Heart left ventricle (tissue), 16 donors: ENCODE results near the gene ZNF804B. TPM values are rescaled to one million over a fixed set of nuclear protein-coding genes. Genes with fewer than 3 reads are reported as not detected.

ENCODE experiments used
- ATAC-seq, 4 donors: fragments of 200-7000 bp; cut with Tn5 transposase; one replicate each; pipeline ENCODE4 v1.9.1; 2020 to 2022; ENCODE audit warnings: moderate library complexity in 4 of 4, mild to moderate bottlenecking in 3 of 4, moderate number of reproducible peaks in 1 of 4
- DNase-seq, 5 donors: peaks; one replicate each; pipeline ENCODE4 v3.0.0-alpha.2; 2020
- H3K27ac ChIP-seq, 12 donors: fragments of 200-600 bp; sonication (generic) in 4 of 12; one replicate each; pipeline versions ENCODE4 v1.5.0 to v1.8.0; 2016 to 2022; ENCODE audit warnings: mild to moderate bottlenecking in 2 of 12
- H3K27me3 ChIP-seq, 9 donors: fragments of 200-600 bp; sonication (generic) in 2 of 9; one replicate each; pipeline versions ENCODE4 v1.5.1 to v1.8.0; 2016 to 2022; ENCODE audit warnings: mild to moderate bottlenecking in 3 of 9
- H3K36me3 ChIP-seq, 9 donors: fragments of 200-600 bp; sonication (generic) in 2 of 9; one replicate each; pipeline versions ENCODE4 v1.5.0 to v1.8.0; 2018 to 2022; ENCODE audit warnings: mild to moderate bottlenecking in 2 of 9
- H3K4me1 ChIP-seq, 12 donors: fragments of 200-600 bp; sonication (generic) in 4 of 12; one replicate each; pipeline versions ENCODE4 v1.5.0 to v1.8.0; 2016 to 2022; ENCODE audit warnings: mild to moderate bottlenecking in 3 of 12
- H3K4me3 ChIP-seq, 12 donors: fragments of 200-600 bp; sonication (generic) in 4 of 12; one replicate each; pipeline versions ENCODE4 v1.5.0 to v1.8.0; 2017 to 2022; ENCODE audit warnings: mild to moderate bottlenecking in 9 of 12, moderate library complexity in 4 of 12
- H3K9me3 ChIP-seq, 12 donors: fragments of 200-600 bp; sonication (generic) in 4 of 12; one replicate each; pipeline versions ENCODE4 v1.5.0 to v1.8.0; 2016 to 2022; ENCODE audit warnings: mild to moderate bottlenecking in 1 of 12
- POLR2A ChIP-seq, 2 donors: fragments of 450-650 bp; IDR thresholded peaks; one replicate each; pipeline ENCODE4 v1.6.1; 2017; ENCODE audit warnings: antibody characterized with exemption in 2 of 2, mild to moderate bottlenecking in 2 of 2, moderate library complexity in 2 of 2
- WGBS, 4 donors: extraction: QIAGEN DNeasy Blood & Tissue Kit in 2 of 4; methylation state at CpG; one replicate each; pipeline versions ENCODE4 v1.1.5 to v1.1.7; 2013 to 2018; 5-methylcytosine and 5-hydroxymethylcytosine counted together
- intact Hi-C, 10 donors: fragments of 100-400 bp; cut with DNase I; formaldehyde crosslinking; loops; one replicate each; pipeline versions ENCODE4 v1.11.1 to v1.14.2; 2022
- polyA plus RNA-seq, 2 donors: library from polyadenylated mRNA; stranded (reverse); fragments of 200-250 nt; gene quantifications; one replicate each; pipeline ENCODE4 v1.2.3, GENCODE V29; 2013
- total RNA-seq, 9 donors: library from RNA; depleted of rRNA in 2 of 9; stranded (reverse); fragments of >200 nt in 2 of 9; fragmentation: NEBNext Ultra II Directional in 3 of 9; extraction: Animal tissue kit (Norgen Biotek cat#: 25700) in 3 of 9; gene quantifications; one replicate each; pipeline versions ENCODE4 v1.1.0 to v1.2.4, GENCODE V29; 2016 to 2023
- TF ChIP-seq, protein P1 (sequence below), 12 donors: fragments of 200-600 bp; sonication (generic) in 4 of 12; IDR thresholded peaks; one replicate each; pipeline versions ENCODE4 v1.5.0 to v1.8.0; 2018 to 2022; ENCODE audit warnings: antibody characterized with exemption in 12 of 12, mild to moderate bottlenecking in 5 of 12
- donor health status: ischemic (EF 13 %, LVEDD 7.1; RV severe dilation, severe dysfunction).
- donor health status: healthy with polysubstance abuse.
- donor health status: DM: no; HTN: yes; CAD: no.
- donor health status: DM: no; HTN: no; CAD: no.
- donor health status: ischemic (EF 25% LVEDD 6.9; RV normal size, moderate dysfunction).
- donor health status: ischemic (EF 25% LVEDD 5.7; RV mildly dilated, moderate dysfunction).
- donor health status: healthy.
- donor health status: DM: yes; HTN: yes; CAD: no.
- donor health status: ischemic (EF 35%, LVEDD 5.7; RV mildly dilated, moderate dysfunction).
- donor health status: nonischemic (EF 11% LVEDD 7.7; RV severe dilation, severe dysfunction).
- donor health status: DM: yes; HTN: yes; CAD: no.
- donor health status: PGD.
- donor health status: ischemic (EF 29% LVEDD 5.4; RV normal size, mild dysfunction).
- donor health status: nonischemic (EF 23%, LVEDD 6.1; RV moderate dilation, normal function).

The ZNF804B gene
- total and polyA plus RNA-seq, 11 donors, result not detected

DNA sequence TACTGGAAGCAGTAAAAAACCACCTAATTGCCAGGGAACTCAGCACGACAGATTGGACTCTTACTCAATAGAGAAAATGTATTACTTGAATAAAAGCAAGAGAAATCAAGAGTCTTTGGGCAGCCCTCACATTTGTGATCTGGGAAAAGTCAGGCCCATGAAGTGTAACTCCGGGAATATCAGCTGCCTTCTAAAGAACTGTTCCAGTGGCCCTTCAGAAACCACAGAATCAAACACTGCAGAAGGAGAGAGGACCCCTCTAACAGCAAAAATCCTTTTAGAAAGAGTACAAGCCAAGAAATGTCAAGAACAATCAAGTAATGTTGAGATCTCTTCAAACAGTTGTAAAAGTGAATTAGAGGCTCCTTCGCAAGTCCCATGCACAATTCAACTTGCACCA lies 576.0 kb downstream of the ZNF804B start:
- no peaks in the 10 kb centered on the region for H3K4me1 ChIP-seq
- intact Hi-C loops, result no loop called here
- H3K36me3 ChIP-seq, result no peaks in the 10 kb centered on the region
- no peaks in the 10 kb centered on the region for H3K27me3 ChIP-seq
- DNase-seq (no peak), ATAC-seq (no peak)
- H3K27ac ChIP-seq, result no peak overlapping the region
- 75 to 85% (median 78%) methylated on average over 3 of the region's 3 CpGs for WGBS, 4 donors
- no peak overlapping the region for H3K4me3 ChIP-seq
- TF ChIP-seq, protein P1, sequence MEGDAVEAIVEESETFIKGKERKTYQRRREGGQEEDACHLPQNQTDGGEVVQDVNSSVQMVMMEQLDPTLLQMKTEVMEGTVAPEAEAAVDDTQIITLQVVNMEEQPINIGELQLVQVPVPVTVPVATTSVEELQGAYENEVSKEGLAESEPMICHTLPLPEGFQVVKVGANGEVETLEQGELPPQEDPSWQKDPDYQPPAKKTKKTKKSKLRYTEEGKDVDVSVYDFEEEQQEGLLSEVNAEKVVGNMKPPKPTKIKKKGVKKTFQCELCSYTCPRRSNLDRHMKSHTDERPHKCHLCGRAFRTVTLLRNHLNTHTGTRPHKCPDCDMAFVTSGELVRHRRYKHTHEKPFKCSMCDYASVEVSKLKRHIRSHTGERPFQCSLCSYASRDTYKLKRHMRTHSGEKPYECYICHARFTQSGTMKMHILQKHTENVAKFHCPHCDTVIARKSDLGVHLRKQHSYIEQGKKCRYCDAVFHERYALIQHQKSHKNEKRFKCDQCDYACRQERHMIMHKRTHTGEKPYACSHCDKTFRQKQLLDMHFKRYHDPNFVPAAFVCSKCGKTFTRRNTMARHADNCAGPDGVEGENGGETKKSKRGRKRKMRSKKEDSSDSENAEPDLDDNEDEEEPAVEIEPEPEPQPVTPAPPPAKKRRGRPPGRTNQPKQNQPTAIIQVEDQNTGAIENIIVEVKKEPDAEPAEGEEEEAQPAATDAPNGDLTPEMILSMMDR (IDR thresholded peaks at IDR 0.05), result no peak
- no peak for TF ChIP-seq POLR2A (IDR thresholded peaks at IDR 0.05)
- H3K9me3 ChIP-seq, result no peaks in the 10 kb centered on the region

DNA sequence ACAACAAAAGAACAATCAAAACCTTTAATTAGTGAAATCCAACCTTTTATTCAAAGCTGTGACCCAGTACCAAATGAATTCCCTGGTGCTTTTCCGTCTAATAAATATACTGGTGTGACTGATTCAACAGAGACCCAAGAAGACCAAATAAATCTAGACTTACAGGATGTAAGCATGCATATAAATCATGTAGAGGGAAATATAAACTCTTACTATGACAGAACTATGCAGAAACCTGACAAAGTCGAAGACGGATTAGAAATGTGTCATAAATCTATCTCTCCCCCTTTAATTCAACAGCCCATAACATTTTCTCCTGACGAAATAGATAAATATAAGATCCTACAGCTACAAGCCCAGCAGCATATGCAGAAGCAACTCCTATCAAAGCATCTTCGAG lies 576.6 kb downstream of the ZNF804B start:
- no peaks in the 10 kb centered on the region for H3K9me3 ChIP-seq
- H3K27me3 ChIP-seq, result no peaks in the 10 kb centered on the region
- no peaks in the 10 kb centered on the region for H3K4me1 ChIP-seq
- intact Hi-C loops, result no loop called here
- no peak overlapping the region for H3K27ac ChIP-seq
- no peak for ATAC-seq
- H3K36me3 ChIP-seq, result no peaks in the 10 kb centered on the region
- H3K4me3 ChIP-seq, result no peak overlapping the region
- TF ChIP-seq, protein P1 (IDR thresholded peaks at IDR 0.05), result no peak
- TF ChIP-seq POLR2A (IDR thresholded peaks at IDR 0.05), result no peak
- WGBS, 4 donors, result 78 to 83% (median 79%) methylated on average over 5 of the region's 5 CpGs
- no peak for DNase-seq

DNA sequence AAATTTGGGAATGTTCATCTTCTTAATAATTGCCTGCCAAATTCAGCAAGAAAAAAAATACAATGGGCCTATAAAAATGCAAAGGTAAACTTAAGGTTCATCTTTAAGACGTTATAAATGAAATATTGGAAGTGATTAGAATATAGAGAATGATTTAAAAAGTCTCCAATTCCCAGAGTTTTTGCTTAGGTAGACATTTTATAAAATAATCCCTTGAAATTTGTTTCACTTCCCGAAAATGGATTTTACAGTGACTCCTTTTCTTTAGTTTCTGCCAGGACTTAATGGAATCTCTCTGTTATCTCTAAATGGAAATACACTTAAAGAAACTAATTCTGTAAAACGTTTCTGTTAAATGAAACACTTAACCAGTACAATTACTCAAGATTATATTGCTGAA lies 580.2 kb downstream of the ZNF804B start:
- Histone ChIP-seq H3K36me3 (no peaks in the 10 kb centered on the region), H3K4me3 (no peak overlapping the region), H3K9me3 (no peaks in the 10 kb centered on the region), H3K27me3 (no peaks in the 10 kb centered on the region), H3K27ac (no peak overlapping the region), H3K4me1 (no peaks in the 10 kb centered on the region)
- TF ChIP-seq, protein P1 (IDR thresholded peaks at IDR 0.05), result no peak
- no peak for TF ChIP-seq POLR2A (IDR thresholded peaks at IDR 0.05)
- ATAC-seq, result no peak
- DNase-seq, result no peak
- intact Hi-C loops, result no loop called here
- WGBS, 4 donors, result 40 to 44% (median 42%) methylated on average over 3 of the region's 3 CpGs

GRCh38 chr7:89357121-89357520 lies 597.6 kb downstream of the ZNF804B start:
- no peak overlapping the region for H3K4me3 ChIP-seq
- H3K27ac ChIP-seq, result no peak overlapping the region
- peaks cover 0 to 4% (median 0%) of the 10 kb centered on the region in 12 donors for H3K9me3 ChIP-seq
- H3K4me1 ChIP-seq, result no peaks in the 10 kb centered on the region
- DNase-seq (no peak), ATAC-seq (no peak)
- TF ChIP-seq, protein P1 (IDR thresholded peaks at IDR 0.05), result no peak
- TF ChIP-seq POLR2A (IDR thresholded peaks at IDR 0.05), result no peak
- intact Hi-C loops, result no loop called here
- WGBS, 4 donors, result 39 to 54% (median 43%) methylated on average over 1 of the region's 1 CpG
- no peaks in the 10 kb centered on the region for H3K27me3 ChIP-seq
- no peaks in the 10 kb centered on the region for H3K36me3 ChIP-seq
